Activated CD4-positive, alpha-beta memory T cell treated with anti-CD3 and anti-CD28 coated beads, Interleukin-2, amount 10 ng/mL, durations not matched to agents 7 days and 5 days (primary cell): Measurements from ENCODE around the gene CT55. TPM values are rescaled to one million over a fixed set of nuclear protein-coding genes. Genes with fewer than 3 reads are reported as not detected.
"Not testable (repeated sequence)": the region's sequence is repeated elsewhere in the genome, so short reads cannot be mapped to it uniquely, and the experiment has no call there.

Source experiments
- CTCF ChIA-PET: fragments of 350-600 bp; sonication (Branson Sonifier 250); formaldehyde crosslinking; loops from one replicate; lab custom pipeline; 2021; ENCODE audit warnings: antibody characterized with exemption, inconsistent platforms; lab: Charles Lee
- POLR2A ChIA-PET: fragments of 350-600 bp; sonication (Branson Sonifier 250); formaldehyde crosslinking; loops from one replicate; lab custom pipeline; 2021; ENCODE audit warnings: antibody characterized with exemption; lab: Charles Lee
- DNase-seq: peaks from one replicate; pipeline ENCODE4 v3.0.0-alpha.2; 2020
- H3K27ac Mint-ChIP-seq: one replicate; pipeline ENCODE4 v1.8.0; 2021; ENCODE audit warnings: mild to moderate bottlenecking, mixed read lengths
- H3K27me3 Mint-ChIP-seq: one replicate; pipeline ENCODE4 v1.8.0; 2021; ENCODE audit warnings: mixed read lengths
- H3K36me3 Mint-ChIP-seq: one replicate; pipeline ENCODE4 v1.8.0; 2021; ENCODE audit warnings: low read depth, mixed read lengths
- H3K4me1 Mint-ChIP-seq: one replicate; pipeline ENCODE4 v1.8.0; 2021; ENCODE audit warnings: mixed read lengths
- H3K4me3 Mint-ChIP-seq: one replicate; pipeline ENCODE4 v1.8.0; 2021; ENCODE audit warnings: mild to moderate bottlenecking, mixed read lengths
- H3K9me3 Mint-ChIP-seq: one replicate; pipeline ENCODE4 v1.8.0; 2021; ENCODE audit warnings: mixed read lengths
- total RNA-seq, 2 experiments: library from RNA; stranded (reverse); gene quantifications; one replicate each; pipeline ENCODE4 v1.2.3, GENCODE V29; 2021

CT55 gene
- total RNA-seq: not detected

- Mint-ChIP-seq H3K27ac (no peak within 1 kb of the TSS), H3K4me3 (no peak within 1 kb of the TSS), H3K36me3 (no peaks in the 10 kb centered on the region), H3K9me3 (no peaks in the 10 kb centered on the region), H3K27me3 (peaks cover 10% of the 10 kb centered on the region), H3K4me1 (peaks cover 4% of the 10 kb centered on the region)
- CTCF ChIA-PET: no interaction called here
- no peak for DNase-seq
- POLR2A ChIA-PET: no interaction called here
Observed at GRCh38 chrX:135170877-135171519, at the start of gene CT55. TSS of gene CT55 (minus strand) at chrX:135171398. CDS start at chrX:135171171, 227 bp downstream.

DNA sequence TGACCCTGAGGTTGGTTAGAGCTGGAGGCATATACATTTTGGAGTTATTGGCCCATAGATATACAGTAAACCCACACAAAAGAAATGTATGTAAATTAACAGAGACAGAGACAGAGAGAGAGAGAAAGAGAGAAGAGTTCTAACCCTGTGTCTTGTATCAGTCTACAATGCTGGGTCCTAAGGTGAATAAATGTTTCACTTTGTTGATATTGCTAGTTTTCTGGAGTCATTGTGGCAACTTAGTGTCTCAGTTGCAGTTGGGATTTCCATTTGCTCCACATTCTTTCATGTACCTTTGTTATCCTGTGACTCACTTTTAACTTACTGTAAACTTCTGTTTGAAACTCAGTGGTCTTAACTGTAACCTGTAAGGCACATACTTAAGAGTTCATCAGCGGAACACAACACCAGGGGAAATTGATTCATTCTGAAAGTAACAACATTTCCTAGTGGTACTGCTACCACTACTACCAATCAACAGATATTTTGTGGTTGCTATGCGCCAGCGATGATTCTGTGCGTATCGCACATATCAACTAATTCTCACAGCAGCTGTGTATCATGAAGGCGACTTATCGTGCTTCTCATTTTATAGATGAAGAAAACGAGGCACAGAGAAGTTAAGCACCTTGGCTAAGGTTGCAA, 42.1 kb upstream of the CT55 start:
- peak overlapping the region; percentile 9 for H3K4me3 Mint-ChIP-seq
- POLR2A ChIA-PET: no interaction called here
- H3K4me1 Mint-ChIP-seq: peaks cover 22% of the 10 kb centered on the region
- peaks cover 4% of the 10 kb centered on the region for H3K36me3 Mint-ChIP-seq
- DNase-seq: peak; percentile 70
- H3K27ac Mint-ChIP-seq: peak overlapping the region; percentile 41
- no peaks in the 10 kb centered on the region for H3K9me3 Mint-ChIP-seq
- peaks cover 10% of the 10 kb centered on the region for H3K27me3 Mint-ChIP-seq
- CTCF ChIA-PET: no interaction called here

GRCh38 chrX:135206427-135206826, 35.2 kb upstream of the CT55 start:
- H3K4me1 Mint-ChIP-seq, H3K9me3 Mint-ChIP-seq, H3K27ac Mint-ChIP-seq, H3K36me3 Mint-ChIP-seq, POLR2A ChIA-PET, H3K4me3 Mint-ChIP-seq, CTCF ChIA-PET: not testable (repeated sequence)
- peak; percentile 35 for DNase-seq
- peaks cover 35% of the 10 kb centered on the region for H3K27me3 Mint-ChIP-seq

GRCh38 chrX:135200297-135200696, 29.1 kb upstream of the CT55 start:
- ChIA-PET POLR2A (no interaction called here), CTCF (interaction anchor here (0.7 kb wide), 1 partner anchor 352 kb away, joined by 4 read pairs; no protein-coding TSS in a partner anchor)
- Mint-ChIP-seq H3K4me1 (no peaks in the 10 kb centered on the region), H3K36me3 (no peaks in the 10 kb centered on the region), H3K27ac (no peak overlapping the region), H3K9me3 (no peaks in the 10 kb centered on the region), H3K4me3 (no peak overlapping the region), H3K27me3 (peaks cover 30% of the 10 kb centered on the region)
- DNase-seq: no peak

- Mint-ChIP-seq H3K4me1 (no peaks in the 10 kb centered on the region), H3K27ac (no peak overlapping the region), H3K27me3 (peaks cover 6% of the 10 kb centered on the region), H3K4me3 (no peak overlapping the region), H3K36me3 (no peaks in the 10 kb centered on the region), H3K9me3 (no peaks in the 10 kb centered on the region)
- no peak for DNase-seq
- ChIA-PET CTCF (no interaction called here), POLR2A (no interaction called here)
Observed at GRCh38 chrX:135194684-135195083, 23.5 kb upstream of the CT55 start.

GRCh38 chrX:135193740-135194139, 22.5 kb upstream of the CT55 start:
- DNase-seq: no peak
- H3K27ac Mint-ChIP-seq: no peak overlapping the region
- H3K9me3 Mint-ChIP-seq: no peaks in the 10 kb centered on the region
- peaks cover 12% of the 10 kb centered on the region for H3K27me3 Mint-ChIP-seq
- no peak overlapping the region for H3K4me3 Mint-ChIP-seq
- no peaks in the 10 kb centered on the region for H3K4me1 Mint-ChIP-seq
- ChIA-PET CTCF (no interaction called here), POLR2A (no interaction called here)
- no peaks in the 10 kb centered on the region for H3K36me3 Mint-ChIP-seq

DNA sequence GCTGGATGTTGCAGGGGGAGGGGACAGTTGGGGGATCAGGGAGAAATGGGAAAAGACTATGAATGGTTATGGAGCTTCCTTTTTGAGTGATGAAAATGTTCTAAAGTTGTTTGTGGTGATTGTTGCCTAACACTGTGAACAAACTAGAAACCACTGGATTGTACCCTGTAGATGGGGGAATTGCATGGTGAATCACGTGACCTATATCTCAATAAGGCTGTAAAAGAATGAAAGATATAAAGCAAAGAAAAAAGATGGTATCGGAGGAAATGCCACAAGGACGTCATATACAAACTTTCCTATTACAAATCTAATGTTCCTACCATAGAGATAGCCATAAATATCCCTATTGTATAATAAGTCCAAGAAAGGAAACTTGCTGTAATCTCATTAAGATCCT, 20.6 kb upstream of the CT55 start:
- ChIA-PET CTCF (no interaction called here), POLR2A (no interaction called here)
- peaks cover 22% of the 10 kb centered on the region for H3K27me3 Mint-ChIP-seq

GRCh38 chrX:135185795-135186443, 14.7 kb upstream of the CT55 start:
- Mint-ChIP-seq H3K27ac (no peak overlapping the region), H3K36me3 (no peaks in the 10 kb centered on the region), H3K4me1 (peaks cover 1% of the 10 kb centered on the region), H3K4me3 (no peak overlapping the region), H3K9me3 (no peaks in the 10 kb centered on the region), H3K27me3 (peaks cover 45% of the 10 kb centered on the region)
- peak; percentile 25 for DNase-seq
- POLR2A ChIA-PET: no interaction called here
- CTCF ChIA-PET: interaction anchor here (1.7 kb wide), 1 partner anchor 74 kb away, joined by 11 read pairs; no protein-coding TSS in a partner anchor

More for the DNA sequence above, 20.6 kb upstream of the CT55 start:
- Mint-ChIP-seq H3K27ac (no peak overlapping the region), H3K9me3 (no peaks in the 10 kb centered on the region), H3K36me3 (no peaks in the 10 kb centered on the region), H3K4me3 (no peak overlapping the region), H3K4me1 (no peaks in the 10 kb centered on the region)
- no peak for DNase-seq

GRCh38 chrX:135178636-135179035, 7.4 kb upstream of the CT55 start:
- no peaks in the 10 kb centered on the region for H3K9me3 Mint-ChIP-seq
- H3K36me3 Mint-ChIP-seq: no peaks in the 10 kb centered on the region
- peaks cover 20% of the 10 kb centered on the region for H3K27me3 Mint-ChIP-seq
- CTCF ChIA-PET: no interaction called here
- no peak for DNase-seq
- H3K27ac Mint-ChIP-seq: no peak overlapping the region
- peaks cover 2% of the 10 kb centered on the region for H3K4me1 Mint-ChIP-seq
- H3K4me3 Mint-ChIP-seq: no peak overlapping the region
- POLR2A ChIA-PET: no interaction called here

DNA sequence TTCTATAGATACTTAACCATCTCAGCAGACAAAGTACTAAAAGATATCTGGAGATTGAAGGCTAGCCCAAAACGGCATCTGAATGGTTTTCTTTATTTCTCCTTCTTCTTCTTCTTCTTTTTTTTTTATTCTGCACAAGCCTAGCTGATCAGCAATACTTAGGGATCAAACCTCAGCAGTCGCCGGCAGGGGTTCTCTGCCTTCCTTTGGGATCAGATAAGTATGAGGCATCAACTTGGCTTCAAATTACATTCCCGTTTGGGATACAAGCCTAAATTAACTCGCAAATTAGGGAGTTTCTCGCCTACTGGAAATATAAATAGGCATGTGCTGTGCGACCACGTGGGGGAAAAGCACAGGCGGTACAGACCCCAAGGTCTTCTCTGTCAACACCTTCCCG, 730 bp downstream of the CT55 start:
- DNase-seq: no peak

GRCh38 chrX:135169534-135169933, 1.7 kb downstream of the CT55 start:
- CTCF ChIA-PET, H3K36me3 Mint-ChIP-seq, POLR2A ChIA-PET, DNase-seq, H3K27ac Mint-ChIP-seq, H3K27me3 Mint-ChIP-seq, H3K4me3 Mint-ChIP-seq, H3K4me1 Mint-ChIP-seq, H3K9me3 Mint-ChIP-seq: not testable (repeated sequence)

More for the DNA sequence above, 730 bp downstream of the CT55 start:
- ChIA-PET POLR2A (no interaction called here), CTCF (no interaction called here)
- Mint-ChIP-seq H3K4me1 (peaks cover 4% of the 10 kb centered on the region), H3K36me3 (no peaks in the 10 kb centered on the region), H3K27ac (no peak overlapping the region), H3K9me3 (no peaks in the 10 kb centered on the region), H3K4me3 (no peak overlapping the region), H3K27me3 (peaks cover 9% of the 10 kb centered on the region)

- Mint-ChIP-seq H3K27ac (no peak overlapping the region), H3K4me3 (no peak overlapping the region), H3K36me3 (no peaks in the 10 kb centered on the region), H3K9me3 (no peaks in the 10 kb centered on the region), H3K4me1 (peaks cover 4% of the 10 kb centered on the region), H3K27me3 (peaks cover 9% of the 10 kb centered on the region)
- CTCF ChIA-PET: no interaction called here
- DNase-seq: no peak
- POLR2A ChIA-PET: no interaction called here
Observed at GRCh38 chrX:135168486-135168885, 2.7 kb downstream of the CT55 start.

GRCh38 chrX:135154688-135155087, 16.5 kb downstream of the CT55 start:
- DNase-seq, POLR2A ChIA-PET, CTCF ChIA-PET, H3K36me3 Mint-ChIP-seq, H3K9me3 Mint-ChIP-seq, H3K27ac Mint-ChIP-seq, H3K4me3 Mint-ChIP-seq: not testable (repeated sequence)
- peaks cover 15% of the 10 kb centered on the region for H3K4me1 Mint-ChIP-seq
- peaks cover 11% of the 10 kb centered on the region for H3K27me3 Mint-ChIP-seq
